Mucosa of rectum (tissue), 2 donors: ENCODE results near the gene OXA1L.

Experiments used
- H3K27ac ChIP-seq, 2 donors: one replicate each; pipeline ENCODE4 v1.7.0; 2013; ENCODE audit warnings: inconsistent platforms in 2 of 2, low read depth in 2 of 2, low read length in 2 of 2
- H3K27me3 ChIP-seq, 2 donors: one replicate each; pipeline ENCODE4 v1.7.0; 2013; ENCODE audit warnings: low read length in 2 of 2; ENCODE audit not compliant: control insufficient read depth in 2 of 2, insufficient read depth in 2 of 2
- H3K36me3 ChIP-seq, 2 donors: one replicate each; pipeline ENCODE4 v1.7.0; 2013; ENCODE audit warnings: low read length in 2 of 2; ENCODE audit not compliant: control insufficient read depth in 2 of 2, insufficient read depth in 2 of 2
- H3K4me1 ChIP-seq, 2 donors: one replicate each; pipeline ENCODE4 v1.7.0; 2013; ENCODE audit warnings: low read length in 2 of 2, mild to moderate bottlenecking in 1 of 2; ENCODE audit not compliant: control insufficient read depth in 2 of 2, insufficient read depth in 2 of 2
- H3K4me3 ChIP-seq, 2 donors: one replicate each; pipeline ENCODE4 v1.7.0; 2013; ENCODE audit warnings: low read length in 2 of 2
- H3K9ac ChIP-seq, 2 donors: one replicate each; pipeline ENCODE4 v1.7.0; 2013; ENCODE audit warnings: low read length in 2 of 2, low read depth in 1 of 2, mild to moderate bottlenecking in 1 of 2
- H3K9me3 ChIP-seq, 2 donors: one replicate each; pipeline ENCODE4 v1.7.0; 2013; ENCODE audit warnings: low read length in 2 of 2; ENCODE audit not compliant: control insufficient read depth in 2 of 2
- donor health status: healthy.
- donor health status: Normal muscosa, but diverticular disease.

OXA1L gene

DNA sequence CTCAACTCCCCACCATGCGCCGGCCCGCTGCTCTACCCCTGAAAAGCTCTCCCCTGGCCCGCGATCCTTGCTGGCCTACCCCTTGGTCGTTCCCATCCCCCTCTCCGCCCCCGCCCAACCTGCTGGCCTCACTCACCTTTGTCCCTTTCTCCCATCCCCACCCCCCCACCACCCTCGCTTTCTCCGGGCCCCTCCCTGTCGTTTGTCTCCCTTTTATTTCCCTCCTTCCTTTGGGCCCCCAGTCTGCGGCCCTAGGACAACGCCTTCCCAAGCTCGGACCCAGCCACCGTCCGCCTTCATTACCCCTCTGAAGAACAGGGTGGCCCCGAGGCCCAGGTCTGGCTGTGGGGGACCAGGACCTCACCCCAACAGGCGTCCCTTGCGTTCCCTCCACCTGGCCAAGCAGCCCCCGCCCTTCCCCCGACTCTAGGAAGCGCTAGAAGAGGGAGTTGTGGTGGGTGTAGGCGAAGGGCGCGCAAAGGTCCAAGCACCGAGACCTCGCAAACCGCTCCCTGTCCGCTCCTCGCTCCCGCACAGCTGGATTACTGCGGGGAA, 55.6 kb downstream of the OXA1L start:
- Histone ChIP-seq H3K4me1 (peaks cover 15% of the 10 kb centered on the region in 2 donors), H3K36me3 (no peaks in the 10 kb centered on the region), H3K9me3 (no peaks in the 10 kb centered on the region), H3K27ac (peak overlapping the region; percentile 22 to 56), H3K9ac (peak overlapping the region; percentile 52 to 58), H3K4me3 (peak overlapping the region; percentile 50 to 66), H3K27me3 (no peaks in the 10 kb centered on the region)
